HL-60/S4 treated with phorbol 12-myristate 13-acetate at 8.2 ng/mL for 4 days and 3 days (cell line): Measurements from ENCODE around the gene SMIM1.
"Not testable (repeated sequence)": the region's sequence is repeated elsewhere in the genome, so short reads cannot be mapped to it uniquely, and the experiment has no call there.

ENCODE experiments used
- in situ Hi-C: fragments of 300-500 bp; cut with MboI; formaldehyde crosslinking; loops from 2 replicates; pipeline ENCODE4 v1.15.0; 2022; ENCODE audit warnings: low sequenced_read_pairs

The SMIM1 gene

GRCh38 chr1:3772715-3773571, at the start of gene SMIM1:
Gene SMIM1, plus strand, starts transcription at chr1:3772749. Its CDS starts 2,625 bp downstream, at chr1:3775374.
- in situ Hi-C loops, result no loop called here

GRCh38 chr1:3722846-3723245, 49.7 kb upstream of the SMIM1 start:
- in situ Hi-C loops, result no loop called here

- in situ Hi-C loops, result not testable (repeated sequence)
These were observed 48.0 kb upstream of the SMIM1 start for GRCh38 chr1:3724416-3725030.

- in situ Hi-C loops, result no loop called here
These were observed 47.2 kb upstream of the SMIM1 start for GRCh38 chr1:3725366-3725765.

GRCh38 chr1:3727042-3727824, 45.3 kb upstream of the SMIM1 start:
- in situ Hi-C loops, result no loop called here

GRCh38 chr1:3727825-3728776, 44.4 kb upstream of the SMIM1 start:
- in situ Hi-C loops, result no loop called here

- in situ Hi-C loops, result no loop called here
These were observed 42.7 kb upstream of the SMIM1 start for GRCh38 chr1:3729594-3730542.

- in situ Hi-C loops, result no loop called here
These were observed 41.9 kb upstream of the SMIM1 start for GRCh38 chr1:3730543-3731247.

GRCh38 chr1:3731583-3732433, 40.7 kb upstream of the SMIM1 start:
- in situ Hi-C loops, result no loop called here

- in situ Hi-C loops, result no loop called here
These were observed 40.0 kb upstream of the SMIM1 start for GRCh38 chr1:3732434-3733093.

- in situ Hi-C loops, result no loop called here
These were observed 39.3 kb upstream of the SMIM1 start for GRCh38 chr1:3733094-3733882.

GRCh38 chr1:3733883-3734589, 38.5 kb upstream of the SMIM1 start:
- in situ Hi-C loops, result no loop called here

GRCh38 chr1:3734602-3735001, 37.9 kb upstream of the SMIM1 start:
- in situ Hi-C loops, result no loop called here

- in situ Hi-C loops, result no loop called here
These were observed 37.4 kb upstream of the SMIM1 start for GRCh38 chr1:3735027-3735681.

- in situ Hi-C loops, result no loop called here
These were observed 36.9 kb upstream of the SMIM1 start for GRCh38 chr1:3735688-3736087.
